Glomerular visceral epithelial cell (primary cell): ENCODE measurements around the gene TBXAS1.
A peak's percentile ranks its signal among the peaks of the same experiment; 100 is the strongest.

ENCODE experiments used
- DNase-seq: peaks from one replicate; pipeline ENCODE4 v3.0.0-alpha.2; 2016; ENCODE audit errors: extremely low spot score

The TBXAS1 gene

GRCh38 chr7:140022582-140023211 is 193.6 kb downstream of the TBXAS1 start:
- no peak for DNase-seq

GRCh38 chr7:140023728-140024127 is 194.7 kb downstream of the TBXAS1 start:
- no peak for DNase-seq

GRCh38 chr7:140024585-140024984 is 195.5 kb downstream of the TBXAS1 start:
- DNase-seq = no peak

GRCh38 chr7:140025241-140025640 is 196.2 kb downstream of the TBXAS1 start:
- DNase-seq = no peak

GRCh38 chr7:140025814-140026433 is 196.9 kb downstream of the TBXAS1 start:
- DNase-seq = no peak

- no peak for DNase-seq
These were observed 197.9 kb downstream of the TBXAS1 start for GRCh38 chr7:140026935-140027334.

- DNase-seq = no peak
These were observed 198.8 kb downstream of the TBXAS1 start for GRCh38 chr7:140027858-140028257.

- no peak for DNase-seq
These were observed 199.2 kb downstream of the TBXAS1 start for GRCh38 chr7:140028311-140028710.

GRCh38 chr7:140029072-140029471 is 200.0 kb downstream of the TBXAS1 start:
- no peak for DNase-seq

GRCh38 chr7:140031364-140031763 is 202.3 kb downstream of the TBXAS1 start:
- no peak for DNase-seq

- DNase-seq = no peak
These were observed 204.0 kb downstream of the TBXAS1 start for GRCh38 chr7:140033036-140033435.

- no peak for DNase-seq
These were observed 204.8 kb downstream of the TBXAS1 start for GRCh38 chr7:140033779-140034363.

- no peak for DNase-seq
These were observed 205.4 kb downstream of the TBXAS1 start for GRCh38 chr7:140034421-140034820.

- DNase-seq = peak; percentile 22
These were observed 206.5 kb downstream of the TBXAS1 start for GRCh38 chr7:140035400-140036223.

- peak; percentile 38 for DNase-seq
These were observed 207.3 kb downstream of the TBXAS1 start for GRCh38 chr7:140036224-140036962.

- no peak for DNase-seq
These were observed 210.0 kb downstream of the TBXAS1 start for GRCh38 chr7:140039066-140039465.

GRCh38 chr7:140039896-140040295 is 210.8 kb downstream of the TBXAS1 start:
- DNase-seq = no peak

- DNase-seq = no peak
These were observed 212.8 kb downstream of the TBXAS1 start for GRCh38 chr7:140041659-140042385.

- no peak for DNase-seq
These were observed 213.3 kb downstream of the TBXAS1 start for GRCh38 chr7:140042386-140042670.

- DNase-seq = no peak
These were observed 215.2 kb downstream of the TBXAS1 start for GRCh38 chr7:140044251-140044650.

- no peak for DNase-seq
These were observed 216.6 kb downstream of the TBXAS1 start for GRCh38 chr7:140045697-140046096.
